NAMALWA (cell line): ENCODE data around the gene KRTAP9-3.
"Not testable (repeated sequence)": the region's sequence is repeated elsewhere in the genome, so short reads cannot be mapped to it uniquely, and the experiment has no call there.

ENCODE experiments used
- DNase-seq: peaks from one replicate; pipeline ENCODE4 v3.0.0-alpha.2; 2015; ENCODE audit warnings: low spot score

KRTAP9-3 gene

GRCh38 chr17:41251261-41251660 is 19.0 kb downstream of the KRTAP9-3 start:
- DNase-seq, result no peak

DNA sequence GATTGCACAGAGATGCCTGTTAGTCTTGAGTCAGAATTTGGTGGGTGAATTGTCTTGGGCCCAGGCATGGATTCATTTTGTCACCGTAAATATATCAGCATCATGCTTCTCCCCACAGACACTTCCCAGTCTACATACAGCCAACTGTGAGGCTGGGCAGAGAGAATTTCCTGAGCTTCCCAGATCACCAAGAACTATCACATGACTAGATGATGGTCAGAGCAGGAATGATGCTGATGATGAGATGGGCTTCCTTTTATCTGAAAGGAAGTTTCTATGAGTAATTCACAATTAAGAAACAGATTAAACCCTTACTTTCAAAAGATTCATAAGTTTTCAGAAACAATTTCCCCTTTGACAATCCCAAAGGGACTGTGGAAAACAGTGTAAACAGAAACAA is 22.6 kb downstream of the KRTAP9-3 start:
- no peak for DNase-seq

GRCh38 chr17:41255381-41256290 is 23.4 kb downstream of the KRTAP9-3 start, which contains the start of gene KRTAP9-9:
Gene KRTAP9-9, plus strand, starts transcription at chr17:41255384.
- DNase-seq, result not testable (repeated sequence)

- no peak for DNase-seq
These were observed 24.0 kb downstream of the KRTAP9-3 start for GRCh38 chr17:41256291-41256685.

DNA sequence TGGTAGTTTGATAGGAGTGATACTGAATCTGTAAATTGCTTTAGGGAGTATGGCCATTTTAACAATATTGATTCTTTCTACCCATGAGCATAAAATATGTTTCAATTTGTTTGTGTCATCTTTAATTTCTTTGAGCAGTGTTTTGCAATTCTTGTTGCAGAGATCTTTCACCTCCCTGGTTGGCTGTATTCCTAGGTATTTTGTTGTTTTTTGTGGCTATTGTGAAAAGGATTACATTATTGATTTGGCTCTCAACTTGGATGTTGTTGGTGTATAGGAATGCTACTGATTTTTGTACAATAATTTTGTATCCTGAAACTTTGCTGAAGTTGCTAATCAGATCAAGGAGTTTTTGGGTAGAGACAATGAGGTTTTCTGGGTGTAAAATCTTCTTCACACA is 26.2 kb downstream of the KRTAP9-3 start:
- DNase-seq, result no peak

GRCh38 chr17:41263212-41263611 is 31.0 kb downstream of the KRTAP9-3 start:
- DNase-seq, result no peak

DNA sequence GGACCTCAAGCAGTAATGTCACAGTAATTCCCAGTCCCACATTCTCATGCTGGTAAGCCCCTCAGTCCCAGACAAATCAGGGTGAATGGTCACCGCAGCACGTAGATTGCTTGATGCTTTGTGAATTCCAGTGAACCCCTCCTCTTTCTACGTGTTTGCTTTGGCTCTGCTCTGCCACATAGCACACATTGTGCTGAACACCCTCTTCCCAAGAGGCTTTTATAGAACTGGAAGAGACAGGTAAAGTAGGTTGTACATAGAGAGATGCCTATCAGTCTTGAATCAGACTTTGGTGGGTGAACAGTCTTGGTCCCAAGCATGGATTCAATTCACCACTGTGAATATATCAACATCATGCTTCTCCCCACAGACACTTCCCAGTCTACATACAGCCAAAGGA is 32.4 kb downstream of the KRTAP9-3 start:
- DNase-seq, result no peak

DNA sequence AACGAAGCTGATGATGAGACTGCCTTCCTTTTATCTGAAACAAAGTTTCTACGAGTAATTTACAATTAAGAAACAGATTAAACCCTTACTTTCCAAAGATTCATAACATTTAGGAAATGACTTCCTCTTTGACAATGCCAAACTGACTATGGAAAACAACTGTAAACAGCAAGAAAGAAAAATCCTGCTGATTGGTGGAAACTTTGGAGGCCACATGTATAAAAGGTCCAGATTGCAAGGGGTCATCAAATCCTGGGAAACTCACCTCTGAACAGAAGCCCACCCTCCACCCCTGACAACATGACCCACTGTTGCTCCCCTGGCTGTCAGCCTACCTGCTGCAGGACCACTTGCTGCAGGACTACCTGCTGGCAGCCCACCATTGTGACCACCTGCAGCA is 32.8 kb downstream of the KRTAP9-3 start, which contains the start of gene KRTAP9-6:
Gene KRTAP9-6, plus strand, starts transcription at position 301 of the 400 bp plus-strand sequence. Its CDS starts 0 bp downstream, at position 301.
- no peak for DNase-seq

DNA sequence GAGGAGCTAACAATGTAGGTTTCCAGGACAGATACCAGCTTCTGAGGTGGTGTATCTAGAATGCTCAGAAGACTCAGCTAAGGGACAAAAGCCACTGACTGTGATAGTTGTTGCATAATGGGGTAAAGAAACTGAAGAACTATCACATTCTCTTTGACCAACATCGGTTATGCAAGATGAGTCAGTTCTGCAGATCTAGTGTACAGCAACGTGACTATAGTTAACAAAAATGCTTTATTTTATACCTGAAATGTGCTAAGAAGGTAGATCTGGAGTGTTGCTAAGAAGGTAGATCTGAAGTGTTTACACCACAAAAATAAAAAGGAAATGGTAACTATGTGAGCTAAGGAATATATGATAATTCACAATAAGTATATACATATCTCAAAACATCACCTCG is 35.5 kb downstream of the KRTAP9-3 start:
- DNase-seq, result no peak

- not testable (repeated sequence) for DNase-seq
These were observed 39.1 kb downstream of the KRTAP9-3 start for GRCh38 chr17:41271323-41271722.

DNA sequence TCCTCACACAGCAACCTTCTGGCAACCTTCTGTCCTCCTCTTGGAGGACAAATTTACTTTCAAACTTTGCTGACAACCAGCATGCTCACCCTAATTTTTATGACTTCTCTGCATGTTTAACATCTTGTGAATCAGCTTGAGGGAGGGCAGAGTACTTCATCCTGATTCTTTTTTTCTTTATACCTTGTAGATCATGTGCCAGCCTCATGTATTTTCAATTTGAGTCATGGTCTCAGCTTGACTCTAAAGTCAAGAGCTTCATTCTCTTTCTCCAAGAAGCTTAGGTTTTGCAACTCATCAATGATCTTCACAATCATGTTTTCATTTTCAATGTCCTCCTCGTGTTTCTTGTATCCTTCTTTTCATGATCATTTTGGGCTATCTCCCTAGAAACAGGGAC is 39.6 kb downstream of the KRTAP9-3 start:
- no peak for DNase-seq

DNA sequence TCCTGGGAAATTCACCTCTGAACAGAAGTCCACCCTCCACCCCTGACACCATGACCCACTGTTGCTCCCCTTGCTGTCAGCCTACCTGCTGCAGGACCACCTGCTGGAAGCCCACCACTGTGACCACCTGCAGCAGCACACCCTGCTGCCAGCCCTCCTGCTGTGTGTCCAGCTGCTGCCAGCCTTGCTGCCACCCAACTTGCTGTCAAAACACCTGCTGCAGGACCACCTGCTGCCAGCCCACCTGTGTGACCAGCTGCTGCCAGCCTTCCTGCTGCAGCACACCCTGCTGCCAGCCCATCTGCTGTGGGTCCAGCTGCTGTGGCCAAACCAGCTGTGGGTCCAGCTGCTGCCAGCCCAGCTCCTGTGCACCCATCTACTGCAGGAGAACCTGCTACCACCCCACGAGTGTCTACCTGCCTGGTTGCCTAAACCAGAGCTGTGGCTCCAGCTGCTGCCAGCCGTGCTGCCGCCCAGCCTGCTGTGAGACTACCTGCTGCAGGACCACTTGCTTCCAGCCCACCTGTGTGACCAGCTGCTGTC is 43.5 kb downstream of the KRTAP9-3 start, which contains the start of gene KRTAP9-7:
Gene KRTAP9-7, plus strand, starts transcription at position 51 of the 543 bp plus-strand sequence. Its CDS starts 0 bp downstream, at position 51.
- DNase-seq, result not testable (repeated sequence)

DNA sequence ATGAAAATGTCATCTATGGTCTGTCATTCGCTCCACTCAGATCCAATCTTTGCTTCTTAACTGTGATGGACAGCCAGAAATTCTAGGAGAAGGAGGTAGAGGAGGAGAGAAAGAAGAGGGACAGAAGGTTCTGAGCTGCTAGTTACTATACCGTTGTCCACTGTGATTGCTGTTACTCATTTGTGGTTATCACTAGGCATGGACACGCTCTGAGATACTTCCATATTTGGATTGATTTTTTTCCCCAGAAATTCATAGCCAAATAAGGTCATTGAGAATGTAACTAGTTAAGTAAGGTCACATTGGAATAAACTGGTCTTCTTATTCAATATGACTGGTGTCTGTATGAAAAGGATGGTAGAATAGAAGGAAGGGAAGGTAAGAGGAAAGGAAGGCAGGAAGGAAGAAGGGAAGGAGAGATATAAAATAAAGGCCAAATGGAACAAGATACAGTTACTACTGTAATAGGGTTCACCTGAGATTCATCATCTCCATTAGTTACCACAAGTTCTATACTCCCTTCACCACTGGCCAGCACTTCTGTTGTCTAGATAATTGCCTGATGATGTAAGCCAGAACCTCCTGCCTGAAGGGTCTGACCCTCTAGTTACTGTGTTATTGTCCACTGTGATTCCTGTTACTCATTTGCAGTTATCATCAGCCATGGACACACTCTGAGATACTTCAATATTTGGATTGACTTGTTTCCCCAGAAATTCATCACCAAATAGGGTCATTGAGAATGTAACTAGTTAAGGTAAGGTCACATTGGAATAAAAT is 46.1 kb downstream of the KRTAP9-3 start:
- DNase-seq, result no peak
